Fibroblast of pulmonary artery (primary cell): ENCODE results near the gene GADD45B.

ENCODE experiments used
- DNase-seq: peaks from one replicate; pipeline ENCODE4 v3.0.0-alpha.2; 2010; ENCODE audit warnings: low read depth
- H3K4me3 ChIP-seq: replicated peaks from 2 replicates; pipeline ENCODE4 v1.5.1; 2011; ENCODE audit warnings: low read depth, mild to moderate bottlenecking, control low read depth, low read length, moderate library complexity
- TF ChIP-seq, protein P1 (sequence below): IDR thresholded peaks from 2 replicates; pipeline ENCODE4 v1.5.1; 2011; ENCODE audit warnings: mild to moderate bottlenecking, control low read depth, low read length, inconsistent platforms; ENCODE audit errors: missing control alignments

GADD45B gene

DNA sequence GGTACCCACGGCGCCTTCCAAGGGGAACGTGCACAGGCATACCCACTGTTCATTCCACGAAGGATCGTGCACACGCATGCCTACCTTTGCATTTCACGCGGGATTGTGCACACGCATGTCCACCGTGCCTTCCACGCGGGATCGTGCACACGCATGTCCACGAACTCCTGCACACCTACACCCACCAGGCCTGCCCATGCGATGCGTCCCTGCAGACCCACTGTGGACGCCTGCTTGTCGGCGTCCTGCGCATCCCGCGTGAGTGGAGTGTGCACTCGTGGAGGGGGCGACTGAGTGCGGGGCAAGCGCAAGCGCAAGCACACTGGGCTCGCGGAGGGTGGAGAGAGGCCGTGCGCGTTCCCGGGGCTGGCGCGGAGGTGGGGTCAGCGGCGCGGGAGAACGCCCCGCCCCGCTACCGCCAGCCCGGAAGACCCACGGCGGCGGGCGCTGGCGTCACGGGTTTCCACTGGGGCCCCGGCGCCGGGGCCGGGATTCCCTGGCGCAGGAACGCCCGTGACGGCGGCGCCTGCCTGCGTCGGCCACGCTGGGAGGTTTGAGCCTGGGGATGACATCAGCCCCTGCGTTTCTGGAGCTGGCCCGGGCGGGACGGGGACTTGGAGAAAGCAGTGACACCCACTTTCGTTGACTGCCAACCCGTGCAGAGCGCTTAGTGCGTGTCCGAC lies 18.7 kb downstream of the GADD45B start:
- peak; percentile 85 for DNase-seq
- TF ChIP-seq, protein P1, sequence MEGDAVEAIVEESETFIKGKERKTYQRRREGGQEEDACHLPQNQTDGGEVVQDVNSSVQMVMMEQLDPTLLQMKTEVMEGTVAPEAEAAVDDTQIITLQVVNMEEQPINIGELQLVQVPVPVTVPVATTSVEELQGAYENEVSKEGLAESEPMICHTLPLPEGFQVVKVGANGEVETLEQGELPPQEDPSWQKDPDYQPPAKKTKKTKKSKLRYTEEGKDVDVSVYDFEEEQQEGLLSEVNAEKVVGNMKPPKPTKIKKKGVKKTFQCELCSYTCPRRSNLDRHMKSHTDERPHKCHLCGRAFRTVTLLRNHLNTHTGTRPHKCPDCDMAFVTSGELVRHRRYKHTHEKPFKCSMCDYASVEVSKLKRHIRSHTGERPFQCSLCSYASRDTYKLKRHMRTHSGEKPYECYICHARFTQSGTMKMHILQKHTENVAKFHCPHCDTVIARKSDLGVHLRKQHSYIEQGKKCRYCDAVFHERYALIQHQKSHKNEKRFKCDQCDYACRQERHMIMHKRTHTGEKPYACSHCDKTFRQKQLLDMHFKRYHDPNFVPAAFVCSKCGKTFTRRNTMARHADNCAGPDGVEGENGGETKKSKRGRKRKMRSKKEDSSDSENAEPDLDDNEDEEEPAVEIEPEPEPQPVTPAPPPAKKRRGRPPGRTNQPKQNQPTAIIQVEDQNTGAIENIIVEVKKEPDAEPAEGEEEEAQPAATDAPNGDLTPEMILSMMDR = no peak
- peak overlapping the region; percentile 55 for H3K4me3 ChIP-seq

DNA sequence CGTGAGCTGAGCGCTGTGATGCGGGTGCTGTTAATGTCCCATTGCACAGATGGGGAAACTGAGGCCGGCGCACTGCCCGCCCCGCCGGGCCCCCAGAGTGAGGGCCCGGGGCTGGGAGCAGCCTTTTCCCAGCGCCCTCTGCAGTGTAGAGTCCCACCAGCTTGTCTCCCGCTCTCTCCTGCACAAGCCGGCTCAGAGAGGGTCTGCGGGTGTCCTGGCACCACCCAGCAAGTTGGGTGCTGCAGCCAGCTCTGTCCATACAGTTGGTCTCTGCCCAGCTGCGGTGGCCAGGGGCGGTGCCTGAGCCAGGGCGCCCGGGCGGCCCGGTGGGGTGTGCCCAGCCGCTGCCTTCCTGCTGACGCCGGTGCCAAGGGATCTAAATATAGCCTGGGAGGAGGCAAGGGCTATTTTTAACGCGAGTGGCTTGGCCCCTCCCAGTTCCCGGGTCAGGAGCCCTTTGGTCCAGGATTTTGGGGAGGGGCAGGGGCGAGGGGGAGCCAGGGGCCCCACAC lies 19.3 kb downstream of the GADD45B start:
- peak overlapping the region; percentile 55 for H3K4me3 ChIP-seq
- peak; percentile 69 for DNase-seq
- TF ChIP-seq, protein P1 = no peak

DNA sequence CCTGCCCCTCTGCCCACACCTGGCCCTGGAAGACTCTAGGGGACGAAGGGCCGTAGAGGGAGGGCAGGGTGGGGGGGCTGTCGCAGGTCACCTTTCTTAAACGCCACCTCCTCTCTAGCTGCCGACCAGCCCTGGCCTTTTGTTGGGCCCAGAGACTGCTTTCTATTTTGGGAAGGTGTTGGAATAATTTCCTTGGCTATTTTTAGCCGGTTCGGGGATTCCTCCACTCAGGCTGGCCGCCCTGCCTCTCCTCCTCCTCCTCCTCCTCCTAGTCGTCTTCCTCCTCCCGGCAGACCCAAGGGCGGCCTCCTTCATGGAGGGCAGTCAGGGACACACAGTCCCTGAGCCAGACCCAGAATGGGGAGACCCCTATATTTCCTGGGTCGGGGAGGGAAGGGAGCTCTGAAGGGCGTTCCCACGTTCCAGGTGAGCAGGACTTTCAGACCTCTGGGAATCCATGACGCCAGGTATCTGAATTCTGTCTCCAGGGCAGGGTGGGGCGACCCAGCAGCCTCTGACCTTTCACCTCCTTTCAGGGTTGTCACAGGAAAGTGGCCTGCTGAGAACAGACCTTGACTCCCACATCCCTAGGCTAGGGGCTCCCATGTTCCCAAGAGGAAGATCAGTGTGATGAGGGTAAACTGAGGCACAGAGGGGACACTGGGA lies 19.9 kb downstream of the GADD45B start:
- no peak overlapping the region for H3K4me3 ChIP-seq
- DNase-seq = no peak
- TF ChIP-seq, protein P1 = no peak

DNA sequence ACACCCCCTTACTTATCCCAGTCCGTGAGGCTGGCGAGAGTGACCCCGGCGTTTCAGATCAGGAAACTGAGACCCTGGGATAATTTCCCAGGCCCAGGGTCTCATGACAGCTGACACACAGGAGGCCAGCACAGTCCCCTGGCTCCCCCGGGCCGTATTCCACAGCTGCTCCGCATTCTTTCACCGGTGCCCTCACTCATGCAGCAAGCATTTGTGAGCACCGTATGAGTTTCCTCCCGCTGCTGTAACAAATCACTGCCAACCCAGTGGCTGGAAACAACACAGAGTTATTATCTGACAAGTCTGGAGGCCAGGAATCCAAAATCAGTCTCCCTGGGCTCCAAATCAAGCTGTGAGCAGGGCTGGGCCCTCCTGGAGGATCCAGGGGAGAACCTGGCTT lies 21.3 kb downstream of the GADD45B start:
- H3K4me3 ChIP-seq = no peak overlapping the region
- TF ChIP-seq, protein P1 = no peak
- no peak for DNase-seq

DNA sequence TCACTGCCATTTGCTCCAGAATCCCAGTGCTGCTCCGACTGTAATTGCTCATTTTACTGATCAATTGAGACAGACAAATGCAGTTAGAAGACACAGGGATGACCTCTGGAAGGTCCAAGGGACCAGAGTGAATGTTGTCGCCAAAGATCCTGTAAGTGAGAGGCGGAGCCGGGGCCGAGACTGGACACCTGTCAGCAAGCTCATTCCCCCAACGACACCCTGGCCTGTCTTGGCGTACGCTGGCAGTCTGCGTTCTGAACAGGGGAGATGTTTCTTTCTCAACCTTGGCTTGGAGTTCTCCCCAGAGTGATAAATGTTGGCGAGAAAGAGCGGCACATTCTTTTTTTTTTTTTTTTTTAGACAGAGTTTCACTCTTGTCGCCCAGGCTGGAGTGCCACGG lies 24.2 kb downstream of the GADD45B start:
- no peak overlapping the region for H3K4me3 ChIP-seq
- DNase-seq = no peak
- TF ChIP-seq, protein P1 = no peak

DNA sequence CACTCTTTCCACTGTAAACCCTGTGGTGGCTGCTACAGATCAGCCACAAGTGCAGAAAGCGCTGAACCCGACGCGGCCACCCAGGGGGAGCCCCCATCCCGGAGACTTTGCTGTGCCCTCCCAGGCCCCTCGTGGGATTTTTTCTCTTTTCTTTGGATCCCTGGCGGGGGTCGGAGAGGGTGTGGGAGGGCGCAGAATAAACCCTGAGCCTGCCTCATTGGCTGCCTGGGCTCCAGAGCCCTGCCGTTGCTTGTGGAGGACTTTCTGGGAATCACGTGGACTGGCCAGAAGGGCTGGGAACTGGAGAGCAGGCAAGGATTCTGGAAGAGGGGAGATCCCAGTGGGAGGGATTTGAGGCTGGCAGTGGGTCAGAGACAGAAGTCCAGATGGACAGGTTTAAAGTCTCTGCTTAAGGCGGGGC lies 24.9 kb downstream of the GADD45B start:
- TF ChIP-seq, protein P1 = no peak
- no peak for DNase-seq
- H3K4me3 ChIP-seq = no peak overlapping the region
